Choroid plexus epithelial cell (primary cell): Measurements from ENCODE around the gene THEM5.
A peak's percentile ranks its signal among the peaks of the same experiment; 100 is the strongest.

Source experiments
- DNase-seq: peaks from one replicate; pipeline ENCODE4 v3.0.0-alpha.2; 2010; ENCODE audit warnings: low read depth
- H3K4me3 ChIP-seq: 2 replicates; pipeline ENCODE4 v1.5.1; 2011; ENCODE audit warnings: low read depth, mild to moderate bottlenecking, control low read depth, low read length, moderate library complexity
- TF ChIP-seq, protein P1 (sequence below): conservative IDR thresholded peaks from 2 replicates; pipeline ENCODE4 v1.5.1; 2011; ENCODE audit warnings: low read depth, mild to moderate bottlenecking, control low read depth, inconsistent platforms, low read length, moderate library complexity

The THEM5 gene

DNA sequence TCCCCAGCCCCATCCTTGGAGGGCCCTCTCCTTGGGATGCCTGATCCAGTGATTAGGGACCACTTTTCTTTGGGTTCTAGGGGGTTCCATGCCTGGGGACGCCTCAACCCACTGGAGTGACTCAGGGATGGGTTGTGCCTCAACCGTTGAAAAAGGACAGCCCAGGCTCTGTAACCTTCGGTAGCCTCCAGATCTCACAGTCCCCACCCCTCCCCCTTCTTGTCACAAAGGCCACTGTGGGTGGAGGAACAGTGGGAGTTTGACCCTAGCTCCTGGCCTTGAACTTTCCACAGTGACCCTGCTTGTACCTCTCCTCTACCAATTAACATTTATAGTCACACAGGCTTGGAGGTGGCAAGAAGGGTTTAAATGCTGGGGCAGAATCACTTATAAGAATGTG lies 19.3 kb downstream of the THEM5 start:
- no peak overlapping the region for H3K4me3 ChIP-seq
- TF ChIP-seq, protein P1, sequence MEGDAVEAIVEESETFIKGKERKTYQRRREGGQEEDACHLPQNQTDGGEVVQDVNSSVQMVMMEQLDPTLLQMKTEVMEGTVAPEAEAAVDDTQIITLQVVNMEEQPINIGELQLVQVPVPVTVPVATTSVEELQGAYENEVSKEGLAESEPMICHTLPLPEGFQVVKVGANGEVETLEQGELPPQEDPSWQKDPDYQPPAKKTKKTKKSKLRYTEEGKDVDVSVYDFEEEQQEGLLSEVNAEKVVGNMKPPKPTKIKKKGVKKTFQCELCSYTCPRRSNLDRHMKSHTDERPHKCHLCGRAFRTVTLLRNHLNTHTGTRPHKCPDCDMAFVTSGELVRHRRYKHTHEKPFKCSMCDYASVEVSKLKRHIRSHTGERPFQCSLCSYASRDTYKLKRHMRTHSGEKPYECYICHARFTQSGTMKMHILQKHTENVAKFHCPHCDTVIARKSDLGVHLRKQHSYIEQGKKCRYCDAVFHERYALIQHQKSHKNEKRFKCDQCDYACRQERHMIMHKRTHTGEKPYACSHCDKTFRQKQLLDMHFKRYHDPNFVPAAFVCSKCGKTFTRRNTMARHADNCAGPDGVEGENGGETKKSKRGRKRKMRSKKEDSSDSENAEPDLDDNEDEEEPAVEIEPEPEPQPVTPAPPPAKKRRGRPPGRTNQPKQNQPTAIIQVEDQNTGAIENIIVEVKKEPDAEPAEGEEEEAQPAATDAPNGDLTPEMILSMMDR: no peak
- no peak for DNase-seq

DNA sequence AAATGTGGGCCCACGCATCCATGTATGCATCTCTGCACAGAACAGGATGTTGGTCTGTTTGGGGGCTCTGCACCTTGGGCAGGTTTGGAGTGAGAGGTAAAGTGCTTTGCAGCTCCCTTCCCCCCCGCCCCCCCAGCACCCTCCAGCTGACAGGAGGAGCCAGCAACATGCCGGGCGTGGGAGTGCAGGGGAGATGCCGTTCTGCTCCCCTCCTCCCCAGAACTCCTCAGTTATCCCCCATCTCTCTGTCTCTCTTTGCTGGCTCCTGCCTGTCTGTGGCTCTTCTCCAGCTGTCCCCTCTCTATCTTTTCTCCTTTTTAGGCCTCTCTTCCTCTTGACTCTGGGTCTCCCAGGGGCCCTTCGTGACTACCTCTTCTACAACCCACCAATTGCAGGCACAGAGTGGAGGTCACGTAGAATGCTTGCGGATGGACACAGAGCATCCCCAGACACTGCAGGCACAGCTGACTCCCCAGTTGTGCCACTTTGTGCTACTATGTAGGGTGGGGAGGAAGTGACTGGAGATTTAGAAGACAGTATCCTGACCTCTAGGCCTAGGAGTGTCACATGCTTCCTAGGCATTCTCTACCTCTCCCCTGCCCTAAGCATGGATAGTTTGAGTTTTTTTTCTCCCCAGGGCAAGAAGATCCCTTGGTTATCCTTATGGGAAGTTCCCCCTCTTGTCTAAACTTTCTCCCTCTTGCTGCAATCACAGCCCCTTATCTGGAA lies 20.2 kb downstream of the THEM5 start:
- TF ChIP-seq, protein P1: no peak
- no peak for DNase-seq
- H3K4me3 ChIP-seq: no peak overlapping the region

DNA sequence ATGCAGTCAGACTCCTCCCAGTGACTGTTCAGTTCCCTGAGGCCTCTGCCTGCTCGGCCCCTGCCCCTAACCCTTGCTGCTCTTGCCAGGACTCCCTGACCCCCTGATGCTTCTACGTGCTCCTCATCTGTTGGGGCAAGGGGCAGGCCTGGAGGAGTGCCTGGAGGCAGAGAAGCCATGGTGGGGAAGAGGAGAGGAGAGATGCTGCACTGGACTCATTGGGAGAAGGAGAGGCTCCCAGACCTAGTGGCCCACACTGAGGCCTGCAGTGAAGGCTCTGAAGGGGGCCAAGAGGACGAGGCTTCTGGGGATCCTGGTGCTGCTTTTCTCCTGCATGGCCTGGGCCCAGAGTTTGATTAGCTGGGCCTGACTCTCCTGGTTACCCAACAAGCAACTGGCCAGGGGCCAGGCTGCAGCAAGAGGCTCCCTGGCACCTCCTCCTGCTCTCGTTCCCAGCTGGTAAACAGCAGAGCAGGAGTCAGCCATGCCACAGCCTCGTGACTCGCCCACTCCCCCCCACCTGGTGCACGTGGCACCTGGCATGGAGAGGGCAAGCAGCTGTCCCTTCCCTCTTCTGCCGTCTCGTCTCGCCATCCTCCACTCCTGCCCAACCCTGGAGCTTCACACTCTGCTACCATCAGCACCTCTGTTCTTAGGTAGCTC lies 21.1 kb downstream of the THEM5 start:
- H3K4me3 ChIP-seq: no peak overlapping the region
- peak; percentile 47 for DNase-seq
- TF ChIP-seq, protein P1: no peak

DNA sequence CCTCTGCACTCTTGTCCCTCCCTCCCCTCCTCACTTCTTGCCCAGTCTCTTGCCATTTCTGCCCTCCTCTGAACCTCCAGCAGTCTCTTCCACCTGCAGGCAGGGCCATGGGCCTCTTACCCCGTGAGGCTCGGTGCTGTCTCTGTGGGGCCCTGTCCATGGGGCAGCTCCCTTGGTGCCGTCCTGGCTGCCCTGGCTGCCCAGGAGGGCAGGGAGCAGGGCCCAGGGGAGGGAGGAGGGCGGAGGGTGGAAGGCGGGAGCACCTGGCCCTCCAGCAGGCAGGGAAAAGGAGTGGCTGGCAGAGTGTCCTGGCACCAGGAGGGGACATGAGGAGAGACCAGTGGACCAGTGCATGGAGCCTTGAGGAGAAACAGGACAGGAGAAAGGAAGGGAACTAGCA lies 21.9 kb downstream of the THEM5 start, which contains the start of gene RORC:
TSS of gene RORC (minus strand) at position 198 of the 400 bp plus-strand sequence. CDS start at position 160, 38 bp downstream.
- no peak within 1 kb of the TSS for H3K4me3 ChIP-seq
- DNase-seq: no peak
- TF ChIP-seq, protein P1: no peak

DNA sequence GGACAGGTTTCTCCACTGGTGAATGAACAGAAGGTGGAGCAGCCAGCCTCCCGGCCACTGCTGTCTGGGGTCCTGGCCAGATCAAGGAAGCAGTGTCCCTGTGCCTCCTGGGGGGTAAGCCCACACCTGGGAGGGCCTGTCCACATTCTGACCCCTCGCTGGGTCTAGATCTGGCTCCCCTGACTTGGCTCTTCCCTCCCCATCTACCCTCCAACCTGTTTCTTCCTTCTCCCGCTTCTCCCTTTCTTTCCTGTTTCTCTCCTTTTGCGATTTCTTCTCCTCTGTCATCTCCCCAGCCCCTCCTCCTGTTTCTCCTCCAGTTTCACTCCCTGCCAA lies 22.3 kb downstream of the THEM5 start:
- no peak overlapping the region for H3K4me3 ChIP-seq
- TF ChIP-seq, protein P1: no peak
- no peak for DNase-seq

DNA sequence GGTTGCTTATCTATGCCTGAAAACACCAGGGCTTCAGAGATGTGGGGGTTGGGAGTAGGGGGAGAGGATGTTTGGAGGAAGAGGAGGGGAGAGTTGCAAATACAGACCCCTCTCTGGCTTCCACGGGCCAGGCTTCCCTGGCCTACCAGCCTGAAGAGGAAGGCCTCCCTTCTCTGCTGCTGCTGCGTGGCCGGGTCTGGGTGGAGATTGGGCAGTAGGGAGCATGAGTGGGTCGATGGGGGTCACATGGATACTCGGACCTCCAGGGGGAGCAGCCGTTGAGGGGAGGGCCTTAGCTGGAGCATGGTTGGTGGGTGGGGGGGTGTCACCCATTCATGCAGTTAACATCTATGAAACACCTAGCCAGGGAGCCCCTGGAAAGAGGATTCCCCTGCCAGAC lies 23.5 kb downstream of the THEM5 start:
- no peak for DNase-seq
- TF ChIP-seq, protein P1: no peak

More for the DNA sequence above, 23.5 kb downstream of the THEM5 start:
- H3K4me3 ChIP-seq: no peak overlapping the region
